Endothelial cell of hepatic sinusoid (primary cell): ENCODE results near the gene DDX51.

Source experiments
- in situ Hi-C: cut with HindIII; loops from 2 replicates; pipeline ENCODE4 v1.10.0; 2017; ENCODE audit warnings: low sequenced_read_pairs

The DDX51 gene, protein sequence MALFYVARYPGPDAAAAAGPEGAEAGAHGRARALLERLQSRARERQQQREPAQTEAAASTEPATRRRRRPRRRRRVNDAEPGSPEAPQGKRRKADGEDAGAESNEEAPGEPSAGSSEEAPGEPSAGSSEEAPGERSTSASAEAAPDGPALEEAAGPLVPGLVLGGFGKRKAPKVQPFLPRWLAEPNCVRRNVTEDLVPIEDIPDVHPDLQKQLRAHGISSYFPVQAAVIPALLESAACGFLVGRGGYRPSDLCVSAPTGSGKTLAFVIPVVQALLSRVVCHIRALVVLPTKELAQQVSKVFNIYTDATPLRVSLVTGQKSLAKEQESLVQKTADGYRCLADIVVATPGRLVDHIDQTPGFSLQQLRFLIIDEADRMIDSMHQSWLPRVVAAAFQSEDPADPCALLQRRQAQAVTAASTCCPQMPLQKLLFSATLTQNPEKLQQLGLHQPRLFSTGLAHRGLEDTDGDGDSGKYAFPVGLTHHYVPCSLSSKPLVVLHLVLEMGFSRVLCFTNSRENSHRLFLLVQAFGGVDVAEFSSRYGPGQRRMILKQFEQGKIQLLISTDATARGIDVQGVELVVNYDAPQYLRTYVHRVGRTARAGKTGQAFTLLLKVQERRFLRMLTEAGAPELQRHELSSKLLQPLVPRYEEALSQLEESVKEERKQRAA

DNA sequence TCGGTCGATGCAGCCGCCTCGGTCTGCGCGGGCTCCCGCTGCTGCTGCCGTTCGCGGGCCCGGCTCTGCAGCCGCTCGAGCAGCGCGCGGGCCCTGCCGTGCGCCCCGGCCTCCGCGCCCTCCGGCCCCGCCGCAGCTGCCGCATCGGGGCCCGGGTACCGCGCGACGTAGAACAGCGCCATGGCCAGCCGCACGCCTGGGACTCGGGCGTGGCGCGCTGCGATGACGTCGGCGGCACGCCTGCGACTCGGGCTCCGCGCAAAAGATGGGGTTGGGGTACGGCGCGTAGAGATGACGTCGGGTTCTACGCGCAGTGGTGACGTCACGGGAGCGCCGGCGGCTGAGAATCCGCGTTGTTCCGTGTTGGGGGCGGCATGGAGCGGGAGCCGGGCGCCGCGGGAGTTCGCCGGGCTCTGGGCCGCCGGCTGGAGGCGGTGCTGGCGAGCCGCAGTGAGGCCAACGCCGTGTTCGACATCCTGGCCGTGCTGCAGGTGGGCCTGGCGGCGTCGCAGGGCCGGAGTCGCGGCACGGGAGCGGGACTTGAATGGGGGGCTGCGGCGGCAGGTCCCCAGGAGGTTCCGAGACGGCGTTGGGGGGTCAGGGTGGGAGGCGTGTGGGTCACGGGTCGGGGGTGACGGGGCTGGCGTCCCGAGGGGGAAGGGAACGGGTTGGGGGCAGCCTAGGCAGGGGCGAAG is at the start of gene DDX51, which contains the start of gene NOC4L:
Gene DDX51, minus strand, starts transcription at position 205 of the 695 bp plus-strand sequence. Its CDS starts 23 bp downstream, at position 182.
Gene NOC4L, plus strand, starts transcription at position 343 of the 695 bp plus-strand sequence. Its CDS starts 32 bp downstream, at position 375.
- in situ Hi-C loops = no loop called here

DNA sequence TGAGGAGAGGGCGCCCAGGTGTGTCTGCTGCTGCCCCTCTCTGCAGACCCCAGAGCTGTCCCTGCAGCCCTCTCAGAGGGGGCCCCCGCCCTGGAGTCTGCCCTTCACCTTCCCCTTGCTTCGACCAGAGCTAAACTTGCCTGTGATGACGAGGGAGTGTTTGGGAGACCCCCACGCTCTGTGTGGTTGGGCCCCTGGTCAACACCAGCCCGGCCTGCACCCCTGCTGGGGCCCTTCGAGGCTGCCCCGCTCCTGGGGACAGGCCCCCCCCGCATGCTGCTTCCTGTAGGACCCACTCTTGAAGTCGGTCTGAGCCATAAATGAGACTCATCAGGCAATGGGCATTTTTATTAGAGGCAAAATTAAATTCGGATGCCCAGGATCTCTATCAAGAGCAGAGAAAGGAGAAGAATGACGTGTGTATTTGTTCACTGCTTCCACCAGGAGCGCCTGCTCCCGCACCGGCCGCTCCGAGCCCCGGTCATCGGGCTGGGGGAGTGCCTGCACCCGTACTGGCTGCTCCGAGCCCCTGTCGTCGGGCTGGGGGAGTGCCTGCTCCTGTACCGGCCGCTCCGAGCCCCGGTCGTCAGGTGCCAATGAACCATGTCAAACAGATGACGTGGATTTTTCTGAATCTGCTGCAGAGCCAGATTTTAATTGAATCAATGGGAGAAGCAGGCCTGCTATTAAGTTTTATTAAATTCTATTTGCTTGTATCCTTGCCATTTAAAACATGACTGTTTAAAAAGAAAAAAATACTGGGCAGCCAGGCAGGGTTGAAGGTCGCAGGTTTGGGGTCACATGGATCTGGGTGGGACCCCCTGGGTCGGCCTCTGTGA is 47.8 kb upstream of the DDX51 start:
- in situ Hi-C loops = loop anchor here (5.0 kb wide), 1 partner anchor 90 kb away; no protein-coding TSS in a partner anchor

DNA sequence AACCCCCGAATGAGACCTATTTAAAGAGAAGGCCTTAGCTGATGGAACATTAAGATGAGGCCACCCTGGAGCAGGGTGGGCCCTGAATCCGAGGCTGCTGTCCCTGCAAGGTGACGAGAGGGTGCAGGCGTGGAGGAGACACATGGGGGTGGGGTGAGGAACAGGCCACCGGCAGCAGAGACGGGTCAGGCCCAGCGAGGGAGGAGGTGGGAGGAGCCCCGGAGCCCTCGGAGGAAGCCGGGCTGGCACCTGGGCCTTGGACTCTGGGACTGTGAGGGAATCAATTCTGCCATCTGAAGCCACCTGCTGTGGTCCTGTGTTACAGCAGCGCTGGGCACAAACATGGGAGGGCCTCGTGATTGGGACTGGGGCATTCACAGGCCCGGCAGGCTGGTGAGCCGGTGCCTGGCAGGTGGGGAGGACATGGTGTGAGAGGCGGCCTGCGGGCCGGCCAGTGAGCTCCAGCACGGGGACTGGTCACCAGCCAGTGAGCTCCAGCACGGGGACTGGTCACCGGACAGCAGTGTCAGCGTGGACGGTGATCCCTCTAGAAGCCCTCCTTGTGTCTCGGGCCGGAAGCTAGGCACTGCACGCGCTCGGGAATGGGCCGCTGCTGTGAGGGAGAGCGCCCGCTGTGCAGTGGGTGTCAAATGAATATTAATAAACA is 46.8 kb upstream of the DDX51 start:
- in situ Hi-C loops = loop anchor here (5.0 kb wide), 1 partner anchor 91 kb away; no protein-coding TSS in a partner anchor

DNA sequence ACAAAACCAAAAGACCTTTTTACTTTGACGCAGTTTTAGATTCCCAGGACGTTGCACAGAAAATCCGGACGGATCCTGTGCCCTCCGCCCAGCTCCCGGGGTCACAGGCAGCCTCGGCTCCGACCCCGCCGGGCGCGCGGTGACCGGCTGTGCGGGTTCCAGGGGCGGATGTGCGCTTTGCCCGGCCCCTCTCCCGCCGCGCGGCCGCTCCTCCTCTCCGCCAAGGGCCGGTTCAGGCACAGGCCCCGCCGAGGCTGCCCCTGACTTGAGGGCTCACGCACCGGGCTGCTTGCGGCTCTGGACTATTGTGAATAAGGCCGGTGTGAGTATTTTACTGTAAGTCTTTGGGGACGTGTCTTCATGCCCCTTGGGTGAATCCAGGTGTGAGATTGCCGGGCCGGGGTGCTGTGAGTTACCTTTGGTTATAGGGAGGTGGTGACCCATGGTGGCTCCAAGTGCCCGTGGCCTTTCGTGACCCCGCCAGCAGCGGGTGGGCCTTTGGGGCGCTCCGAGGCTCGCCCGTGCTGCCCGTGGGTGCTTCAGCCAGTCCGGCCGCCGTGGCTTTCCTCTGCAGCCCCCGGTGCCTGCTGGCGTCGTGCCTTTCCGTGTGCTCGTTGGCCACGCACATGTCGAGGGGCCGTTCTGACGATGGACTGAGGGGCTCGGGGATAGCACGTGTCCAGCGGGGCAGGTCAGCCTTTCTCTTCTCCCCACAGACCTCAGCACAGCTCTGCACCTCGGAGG is 46.1 kb upstream of the DDX51 start:
- in situ Hi-C loops = loop anchor here (5.0 kb wide), 1 partner anchor 92 kb away; no protein-coding TSS in a partner anchor

DNA sequence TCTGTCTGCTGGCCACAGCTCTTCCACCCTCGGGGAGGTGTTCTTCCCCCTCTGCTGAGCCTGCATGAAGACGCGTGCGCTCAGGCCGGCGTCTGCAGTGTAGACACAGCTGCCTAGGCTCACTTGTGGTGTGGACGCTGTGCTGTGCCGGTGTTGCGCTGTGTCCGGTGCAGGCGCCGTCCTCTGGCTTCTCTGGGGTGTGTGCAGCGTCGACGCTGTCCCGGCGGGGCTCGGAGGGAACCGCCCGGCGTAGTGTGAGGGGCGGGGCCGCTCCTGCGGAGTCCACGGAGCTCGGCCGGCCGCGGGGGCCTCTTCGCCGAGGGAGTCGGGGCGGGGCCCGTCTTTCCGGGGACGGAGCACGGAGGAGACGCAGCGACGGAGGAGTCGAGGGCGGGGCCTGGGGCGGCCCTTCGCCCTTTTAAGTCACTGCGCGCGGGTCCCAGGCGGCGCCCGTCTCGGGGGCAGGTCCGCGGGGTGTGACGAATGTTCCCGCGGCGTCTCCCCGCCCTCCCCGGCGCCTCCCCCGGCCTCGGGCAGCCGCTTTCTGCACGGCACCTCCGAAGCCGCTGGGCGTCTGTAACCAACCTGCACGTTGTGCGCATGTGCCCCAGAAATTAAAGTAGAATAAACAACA is 45.4 kb upstream of the DDX51 start:
- in situ Hi-C loops = loop anchor here (5.0 kb wide), 1 partner anchor 93 kb away; no protein-coding TSS in a partner anchor

DNA sequence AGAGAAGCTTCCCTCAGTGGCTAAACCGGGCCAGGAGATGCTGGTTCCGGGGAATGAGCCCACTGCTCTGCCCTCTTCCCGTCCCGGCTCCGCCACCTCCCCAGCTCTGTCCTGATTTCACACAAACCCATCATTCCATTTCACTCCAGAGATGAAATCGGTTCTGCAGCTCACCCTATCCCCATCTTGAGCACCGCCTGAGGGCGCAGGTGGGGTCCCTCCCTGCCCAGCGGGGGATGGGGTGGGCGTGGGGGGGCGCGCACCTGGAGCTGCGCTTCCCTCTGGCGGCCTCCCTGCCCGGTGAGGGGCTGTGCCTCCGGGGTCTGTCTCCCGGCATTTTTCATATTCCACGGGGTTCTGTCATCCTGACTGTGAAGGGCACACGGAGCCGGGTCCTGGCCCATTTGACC is 44.8 kb upstream of the DDX51 start:
- in situ Hi-C loops = no loop called here

DNA sequence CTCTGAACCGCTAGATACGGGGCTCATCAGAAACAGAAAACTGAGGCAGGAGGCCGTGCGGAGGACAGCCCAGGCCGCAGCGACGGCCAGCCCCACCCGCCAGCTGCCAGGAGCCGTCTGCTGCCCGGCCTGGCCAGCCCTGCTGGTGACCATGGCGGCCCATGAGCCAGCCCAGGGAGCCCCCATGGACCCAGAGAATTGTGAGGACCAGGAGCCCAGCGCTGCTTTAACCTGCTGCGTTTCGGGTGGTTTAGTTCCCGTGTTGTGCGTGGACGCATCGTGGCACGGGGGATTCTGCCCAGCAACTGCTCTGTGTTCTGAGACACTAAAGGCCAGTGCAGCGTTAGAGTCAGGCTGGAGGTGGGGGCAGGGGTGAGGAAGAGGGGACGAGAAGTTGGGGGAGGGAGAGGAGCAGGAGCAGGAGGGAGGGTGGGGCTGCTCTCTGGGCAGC is 44.4 kb upstream of the DDX51 start:
- in situ Hi-C loops = no loop called here

DNA sequence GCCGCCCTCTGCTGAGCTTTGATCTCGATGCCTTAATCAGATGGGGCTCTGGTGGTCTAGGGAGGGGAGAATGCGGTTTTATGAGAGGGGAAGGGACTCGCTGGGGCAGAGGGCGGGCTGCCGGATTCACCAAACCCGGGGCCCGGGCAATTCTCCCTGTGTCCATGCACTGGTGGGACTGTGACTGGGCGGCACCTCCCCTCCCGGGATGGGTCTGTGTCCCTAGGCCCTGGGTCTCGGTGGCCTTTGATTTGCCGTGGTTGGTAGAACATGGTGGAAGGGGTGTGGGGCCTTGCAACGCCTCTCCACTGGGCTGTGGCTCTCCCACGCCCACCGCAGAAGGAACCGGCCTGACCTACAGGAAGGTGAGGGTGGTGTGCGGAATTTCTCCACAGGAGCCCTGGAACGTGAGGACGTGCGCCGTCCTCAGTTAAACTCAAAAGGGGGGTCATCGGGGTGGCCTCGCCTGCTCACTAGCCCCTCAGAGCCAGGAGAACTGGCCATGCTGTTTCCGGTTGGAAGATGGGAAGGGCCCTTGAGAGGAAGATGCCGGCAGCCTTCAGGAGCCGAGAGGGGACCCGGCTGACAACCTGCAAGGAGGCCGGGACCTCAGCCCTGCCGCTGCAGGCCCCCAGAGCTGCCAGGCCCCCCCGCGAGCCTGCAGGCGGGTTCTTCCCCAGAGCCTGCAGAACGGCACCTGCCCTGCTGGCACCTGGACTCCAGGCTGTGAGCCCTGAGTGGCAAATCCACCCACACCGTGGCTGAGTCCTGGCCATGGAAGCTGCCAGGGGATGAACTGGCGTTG is 43.7 kb upstream of the DDX51 start:
- in situ Hi-C loops = no loop called here

DNA sequence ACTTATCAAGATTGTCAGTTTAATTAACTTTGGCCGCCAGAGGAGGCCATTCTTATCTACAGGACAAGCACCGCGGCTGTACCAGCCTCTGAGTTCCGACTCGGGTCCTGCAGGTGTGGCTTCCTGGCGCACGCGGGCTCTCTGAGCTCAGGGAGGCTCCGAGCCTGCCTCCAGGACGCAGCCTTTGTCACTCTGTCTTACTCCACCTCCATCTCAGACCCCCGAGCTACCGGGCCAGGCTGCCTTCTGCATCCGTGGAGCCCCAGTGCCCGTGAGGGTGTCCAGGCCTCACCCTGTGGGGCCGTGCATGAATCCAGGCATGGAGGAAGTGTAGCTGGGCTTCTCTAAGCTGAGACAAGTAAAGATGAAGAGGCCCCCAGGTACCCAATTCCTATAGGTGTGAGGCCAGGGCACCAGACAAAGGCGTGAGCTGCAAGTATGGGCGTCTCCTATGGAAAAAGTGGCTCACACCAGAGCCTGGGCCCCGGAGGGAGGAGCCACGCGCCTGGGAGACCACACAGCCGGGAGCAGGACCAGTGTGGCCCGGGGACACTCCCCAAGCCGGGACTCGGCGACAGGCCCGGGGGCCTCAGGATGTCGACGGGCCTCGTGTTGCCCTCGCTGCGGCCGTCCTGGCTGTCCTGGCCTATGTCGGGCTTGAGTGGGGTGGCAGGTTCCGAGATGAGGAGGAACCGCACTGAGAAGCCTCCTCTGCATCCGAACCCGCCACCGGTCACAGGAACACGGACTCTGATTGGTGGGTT is 42.9 kb upstream of the DDX51 start:
- in situ Hi-C loops = no loop called here

DNA sequence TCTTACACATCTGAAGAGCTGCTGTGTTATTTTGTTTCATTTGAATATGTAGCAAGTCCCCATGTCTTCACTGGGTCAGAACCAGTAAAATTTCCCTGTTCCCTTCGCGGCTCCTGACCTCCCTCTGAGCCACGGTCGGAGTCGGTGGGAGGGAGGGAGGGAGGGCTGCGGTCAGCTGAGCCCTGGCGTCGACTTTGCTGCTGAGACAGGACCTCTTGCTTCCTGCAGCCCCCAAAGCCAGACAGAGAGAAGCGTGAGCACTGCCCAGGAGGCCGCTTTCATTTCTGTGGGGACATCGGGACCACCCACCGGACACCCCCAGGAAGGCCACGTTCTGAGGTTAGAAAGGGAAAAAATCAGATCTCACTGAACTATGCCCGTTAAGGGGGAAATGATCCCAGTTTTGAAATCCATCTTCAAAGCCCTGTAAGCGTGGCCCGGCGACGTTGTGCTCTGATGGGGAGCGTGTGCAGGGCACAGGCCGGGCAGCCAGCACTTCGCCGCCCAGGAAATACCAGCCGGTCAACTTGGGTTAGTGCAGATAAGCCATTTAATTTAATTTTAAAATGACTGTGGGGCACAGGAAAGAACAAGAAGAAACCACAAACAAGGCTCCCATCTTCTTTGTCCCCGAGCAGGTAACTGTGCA is 42.2 kb upstream of the DDX51 start:
- in situ Hi-C loops = no loop called here

DNA sequence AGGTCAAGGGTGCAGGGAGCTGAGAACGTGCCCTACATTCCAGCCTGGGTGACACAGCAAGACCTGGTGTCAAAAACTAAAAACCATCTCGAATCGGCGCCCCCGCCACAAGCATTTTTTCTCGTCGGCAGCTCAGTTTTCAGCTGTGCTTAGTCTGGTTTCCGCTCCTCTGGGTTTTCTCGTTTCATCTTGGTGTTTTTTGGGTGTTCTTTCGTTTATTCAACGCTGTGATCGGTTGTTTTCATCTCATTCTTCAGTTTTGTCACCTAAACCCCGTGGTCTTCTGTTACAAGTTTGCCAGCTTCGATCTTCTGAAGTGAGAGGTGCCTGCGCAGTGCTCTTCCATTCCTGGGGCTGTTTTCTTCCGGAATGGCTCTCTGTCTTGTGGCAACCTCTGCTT is 41.6 kb upstream of the DDX51 start:
- in situ Hi-C loops = no loop called here

DNA sequence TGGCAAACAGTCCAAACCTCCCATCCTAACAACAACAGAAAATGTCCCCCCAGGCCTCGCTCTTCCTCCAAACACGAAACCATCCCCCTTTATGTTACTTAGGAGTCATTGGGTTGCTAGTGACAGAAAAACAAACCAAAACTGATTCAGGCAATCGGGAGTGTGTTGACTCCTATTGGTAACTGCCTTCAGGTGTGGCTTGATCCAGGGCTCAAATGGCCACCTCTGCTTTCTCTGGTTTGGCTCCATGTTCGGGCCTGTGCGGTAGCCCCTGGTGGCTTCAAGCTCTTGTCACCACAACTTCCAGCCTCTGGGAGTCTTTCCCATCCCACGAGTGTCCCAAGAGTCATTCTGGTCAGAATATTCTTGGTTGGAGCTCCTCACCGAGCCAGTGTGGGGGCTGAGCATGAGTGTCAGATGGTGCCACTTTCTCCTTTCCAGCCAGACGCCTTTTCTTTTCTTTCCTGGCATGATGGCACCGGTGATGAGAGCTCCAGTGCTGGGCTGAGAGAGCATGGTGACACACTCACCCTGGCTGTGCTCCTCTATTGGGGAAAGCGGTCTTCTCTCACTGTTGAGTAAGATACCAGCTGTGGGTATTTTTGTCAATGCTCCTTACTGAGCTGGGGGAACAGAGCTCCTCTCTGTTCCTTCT is 38.7 kb upstream of the DDX51 start:
- in situ Hi-C loops = no loop called here

DNA sequence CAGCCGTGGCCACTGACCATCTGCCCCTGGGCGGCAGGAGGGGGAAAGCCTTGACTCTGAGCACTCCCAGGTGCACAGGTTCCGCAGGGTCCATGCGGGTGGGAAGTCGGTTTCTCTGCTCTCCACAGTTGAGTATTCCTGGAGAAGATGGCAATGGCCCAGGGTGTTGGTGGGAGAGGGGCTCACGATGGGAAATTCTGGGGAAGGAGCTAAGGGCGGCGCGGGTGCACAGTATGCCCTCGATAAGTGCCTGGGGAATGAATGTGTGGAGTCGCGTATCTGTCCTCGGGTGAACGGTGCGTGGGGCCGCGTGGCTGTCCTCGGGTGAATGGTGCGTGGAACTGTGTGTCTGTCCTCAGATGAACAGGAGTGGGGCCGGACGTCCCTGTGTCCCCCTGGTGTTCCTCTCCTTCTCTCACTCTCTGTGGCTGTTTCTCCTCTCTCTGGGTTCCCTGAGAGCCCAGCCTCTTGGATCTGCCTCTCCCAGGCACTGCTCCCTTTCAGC is 38.1 kb upstream of the DDX51 start:
- in situ Hi-C loops = no loop called here

DNA sequence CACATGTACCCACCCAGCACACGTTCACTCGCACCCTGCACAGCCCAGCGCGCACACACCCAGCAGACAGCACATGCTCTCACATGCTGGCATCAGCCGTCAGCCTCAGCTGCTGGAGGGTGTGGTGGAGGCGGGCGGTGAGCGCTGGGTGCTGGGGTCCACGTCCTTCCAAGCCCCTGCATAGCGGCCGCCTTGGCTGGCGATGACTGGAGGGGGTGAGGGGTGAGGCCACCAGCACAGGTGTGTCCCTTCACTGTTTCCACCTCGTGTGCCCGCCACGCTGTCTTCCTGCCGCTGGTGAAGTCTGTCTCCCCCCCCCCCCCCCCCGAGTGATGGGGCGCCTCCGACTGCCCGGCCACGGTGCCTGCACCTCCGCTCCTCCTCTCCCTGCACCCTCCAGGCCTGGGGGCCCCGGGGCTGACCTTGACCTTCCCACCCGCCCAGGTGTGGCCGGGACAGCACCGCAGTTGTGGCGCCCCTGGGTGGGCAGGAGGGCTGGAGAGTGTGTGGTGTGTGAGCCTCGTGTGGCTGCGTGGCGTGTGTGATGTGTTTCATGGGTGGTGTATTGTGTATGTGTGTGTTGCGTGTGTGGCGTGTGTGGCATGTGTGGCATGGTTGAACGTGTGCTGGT is 37.6 kb upstream of the DDX51 start:
- in situ Hi-C loops = no loop called here
